Islet precursor cell (in vitro differentiated cells): ENCODE measurements around the gene TBC1D24.
"Not testable (repeated sequence)": the region's sequence is repeated elsewhere in the genome, so short reads cannot be mapped to it uniquely, and the experiment has no call there.

Experiments
- DNase-seq: peaks from one replicate; pipeline ENCODE4 v3.0.0-alpha.2; 2018

TBC1D24 gene

GRCh38 chr16:2469399-2470233 lies 5.3 kb upstream of the TBC1D24 start:
- DNase-seq = no peak

GRCh38 chr16:2470234-2470601 lies 4.7 kb upstream of the TBC1D24 start:
- no peak for DNase-seq

GRCh38 chr16:2470603-2471015 lies 4.3 kb upstream of the TBC1D24 start:
- DNase-seq = no peak

- DNase-seq = peak; percentile 70
Measured at GRCh38 chr16:2471016-2471652, 3.8 kb upstream of the TBC1D24 start, which contains the start of gene NTN3. Gene NTN3, plus strand, starts transcription at chr16:2471297. Its CDS starts 405 bp downstream, at chr16:2471702.

- DNase-seq = no peak
Measured at GRCh38 chr16:2471653-2472487, 3.1 kb upstream of the TBC1D24 start.

GRCh38 chr16:2472488-2472864 lies 2.5 kb upstream of the TBC1D24 start:
- no peak for DNase-seq

GRCh38 chr16:2472885-2473445 lies 2.0 kb upstream of the TBC1D24 start:
- no peak for DNase-seq

GRCh38 chr16:2473446-2473926 lies 1.4 kb upstream of the TBC1D24 start:
- no peak for DNase-seq

GRCh38 chr16:2473999-2474876 lies 689 bp upstream of the TBC1D24 start:
- peak; percentile 71 for DNase-seq

- no peak for DNase-seq
Measured at GRCh38 chr16:2475413-2476344, 752 bp downstream of the TBC1D24 start.

GRCh38 chr16:2476345-2476720 lies 1.4 kb downstream of the TBC1D24 start:
- no peak for DNase-seq

GRCh38 chr16:2476741-2477140 lies 1.8 kb downstream of the TBC1D24 start:
- DNase-seq = no peak

GRCh38 chr16:2477327-2477726 lies 2.4 kb downstream of the TBC1D24 start:
- DNase-seq = no peak

GRCh38 chr16:2478279-2478678 lies 3.4 kb downstream of the TBC1D24 start:
- no peak for DNase-seq

GRCh38 chr16:2479996-2480395 lies 5.1 kb downstream of the TBC1D24 start:
- DNase-seq = not testable (repeated sequence)

GRCh38 chr16:2480948-2481347 lies 6.0 kb downstream of the TBC1D24 start:
- DNase-seq = no peak

GRCh38 chr16:2481676-2482075 lies 6.7 kb downstream of the TBC1D24 start:
- DNase-seq = no peak

- DNase-seq = no peak
Measured at GRCh38 chr16:2482249-2482648, 7.3 kb downstream of the TBC1D24 start.

GRCh38 chr16:2482708-2483534 lies 8.0 kb downstream of the TBC1D24 start:
- DNase-seq = no peak
